HFFc6 (cell line): Measurements from ENCODE around the gene GASK1A. TPM values are rescaled to one million over a fixed set of nuclear protein-coding genes. Genes with fewer than 3 reads are reported as not detected.

Experiments
- DNase-seq: peaks from one replicate; pipeline ENCODE4 v3.0.0-alpha.2; 2018
- H3K27ac Mint-ChIP-seq: 2 replicates; pipeline ENCODE4 v1.8.0; 2020; ENCODE audit warnings: mild to moderate bottlenecking, mixed read lengths
- H3K27me3 Mint-ChIP-seq: 2 replicates; pipeline ENCODE4 v1.8.0; 2021; ENCODE audit warnings: mild to moderate bottlenecking, moderate library complexity, mixed read lengths; ENCODE audit not compliant: insufficient read depth
- H3K36me3 Mint-ChIP-seq: 2 replicates; pipeline ENCODE4 v1.8.0; 2021; ENCODE audit warnings: low read depth, mixed read lengths
- H3K4me1 Mint-ChIP-seq: 2 replicates; pipeline ENCODE4 v1.8.0; 2020; ENCODE audit warnings: low read depth, mixed read lengths
- H3K4me3 Mint-ChIP-seq: 2 replicates; pipeline ENCODE4 v1.8.0; 2020; ENCODE audit warnings: mild to moderate bottlenecking, moderate library complexity, mixed read lengths
- H3K9me3 Mint-ChIP-seq: 2 replicates; pipeline ENCODE4 v1.8.0; 2020; ENCODE audit warnings: mild to moderate bottlenecking, mixed read lengths
- CTCF ChIP-seq: fragments of 200-600 bp; sonication (generic); IDR thresholded peaks from 2 replicates; pipeline ENCODE4 v1.5.0; 2021; ENCODE audit warnings: antibody characterized with exemption, mild to moderate bottlenecking
- total RNA-seq, 6 experiments: library from RNA; stranded (reverse); fragmentation: NEBNext Ultra II Directional; extraction: Animal tissue kit (Norgen Biotek cat#: 25700); gene quantifications; 2 replicates in 1 of 6; 3 replicates in 5 of 6; pipeline ENCODE4 v1.2.3, GENCODE V29; 2021

The GASK1A gene
- total RNA-seq, 6 experiments from 2014 or later = not detected

- TF ChIP-seq CTCF = no peak
- peaks cover 14% of the 10 kb centered on the region for H3K27me3 Mint-ChIP-seq
- no peaks in the 10 kb centered on the region for H3K9me3 Mint-ChIP-seq
- H3K4me1 Mint-ChIP-seq = peaks cover 27% of the 10 kb centered on the region
- no peak for DNase-seq
- no peak overlapping the region for H3K27ac Mint-ChIP-seq
- H3K36me3 Mint-ChIP-seq = no peaks in the 10 kb centered on the region
- no peak overlapping the region for H3K4me3 Mint-ChIP-seq
These were observed 26.1 kb downstream of the GASK1A start for GRCh38 chr3:43005253-43005652.

- no peak for DNase-seq
- H3K4me1 Mint-ChIP-seq = peaks cover 23% of the 10 kb centered on the region
- peaks cover 14% of the 10 kb centered on the region for H3K27me3 Mint-ChIP-seq
- no peaks in the 10 kb centered on the region for H3K9me3 Mint-ChIP-seq
- H3K4me3 Mint-ChIP-seq = no peak overlapping the region
- H3K27ac Mint-ChIP-seq = no peak overlapping the region
- no peaks in the 10 kb centered on the region for H3K36me3 Mint-ChIP-seq
- TF ChIP-seq CTCF = no peak
These were observed 26.9 kb downstream of the GASK1A start for GRCh38 chr3:43005981-43006380.

DNA sequence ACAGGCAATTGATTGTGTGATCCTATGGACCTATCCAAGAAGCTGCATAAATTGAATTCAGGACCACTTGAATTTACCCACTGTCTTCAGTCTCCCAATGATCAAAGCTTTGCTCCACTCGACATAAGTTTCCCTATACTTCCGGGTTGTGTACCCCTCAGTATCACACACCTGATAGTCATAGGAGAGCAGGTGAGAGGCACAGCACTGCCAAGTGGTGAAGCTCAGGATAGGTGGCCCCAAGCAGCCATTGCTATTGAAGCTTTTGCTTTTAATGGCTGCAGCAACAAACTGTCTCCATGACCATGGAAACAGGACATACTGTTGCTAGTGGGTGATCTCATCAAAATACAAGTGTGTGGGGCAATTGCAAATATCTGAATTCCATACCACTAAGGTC is 27.7 kb downstream of the GASK1A start:
- TF ChIP-seq CTCF = no peak
- DNase-seq = no peak
- Mint-ChIP-seq H3K4me3 (no peak overlapping the region), H3K9me3 (no peaks in the 10 kb centered on the region), H3K4me1 (peaks cover 16% of the 10 kb centered on the region), H3K36me3 (no peaks in the 10 kb centered on the region), H3K27me3 (peaks cover 14% of the 10 kb centered on the region), H3K27ac (no peak overlapping the region)

GRCh38 chr3:43009547-43009946 is 30.4 kb downstream of the GASK1A start:
- no peak for TF ChIP-seq CTCF
- H3K9me3 Mint-ChIP-seq = no peaks in the 10 kb centered on the region
- no peaks in the 10 kb centered on the region for H3K36me3 Mint-ChIP-seq
- peaks cover 10% of the 10 kb centered on the region for H3K27me3 Mint-ChIP-seq
- H3K4me1 Mint-ChIP-seq = peaks cover 7% of the 10 kb centered on the region
- DNase-seq = no peak
- H3K4me3 Mint-ChIP-seq = no peak overlapping the region
- no peak overlapping the region for H3K27ac Mint-ChIP-seq

- Mint-ChIP-seq H3K4me3 (no peak overlapping the region), H3K36me3 (no peaks in the 10 kb centered on the region), H3K9me3 (no peaks in the 10 kb centered on the region), H3K4me1 (no peaks in the 10 kb centered on the region), H3K27ac (no peak overlapping the region), H3K27me3 (peaks cover 10% of the 10 kb centered on the region)
- no peak for DNase-seq
- TF ChIP-seq CTCF = no peak
These were observed 31.5 kb downstream of the GASK1A start for GRCh38 chr3:43010638-43011037.

- TF ChIP-seq CTCF = no peak
- Mint-ChIP-seq H3K36me3 (no peaks in the 10 kb centered on the region), H3K27ac (no peak overlapping the region), H3K27me3 (peaks cover 10% of the 10 kb centered on the region), H3K4me3 (no peak overlapping the region), H3K4me1 (no peaks in the 10 kb centered on the region), H3K9me3 (no peaks in the 10 kb centered on the region)
- DNase-seq = no peak
These were observed 32.5 kb downstream of the GASK1A start for GRCh38 chr3:43011638-43012037.
